ENCODE results near the gene IGSF6. TPM values are rescaled to one million over a fixed set of nuclear protein-coding genes. Genes with fewer than 3 reads are reported as not detected.

Gene IGSF6
- polyA plus RNA-seq, 1 of the 3 experiments (the other 2 are of a cell fraction) = not detected

GRCh38 chr16:21619765-21620425, 32.5 kb downstream of the IGSF6 start:
- H3K4me3 ChIP-seq (ENCODE audit: low read depth in 2 of 2, low read length in 1 of 2) = no peak overlapping the region
- H3K4me2 ChIP-seq = no peak overlapping the region
- H3K79me2 ChIP-seq (ENCODE audit: insufficient read depth) = peaks cover 83% of the 10 kb centered on the region
- peak; percentile 42 for DNase-seq
- H3K9me3 ChIP-seq = no peaks in the 10 kb centered on the region
- peak overlapping the region; percentile 37 to 88; a peak in 3 of 4 replicates for H3K27ac ChIP-seq (ENCODE audit: low read depth in 2 of 2, low read length in 1 of 2)
- peaks cover 5 to 17% of the 10 kb centered on the region in 2 experiments for H3K4me1 ChIP-seq (ENCODE audit: control insufficient read depth in 1 of 2, insufficient read depth in 2 of 2, low read depth in 1 of 2, low read length in 1 of 2)
- H3F3A ChIP-seq (replicated peaks; ENCODE audit: insufficient read depth) = peaks cover 6% of the 10 kb centered on the region
- 87% methylated on average over 4 of the region's 4 CpGs for WGBS (ENCODE audit: low lambda C conversion rate)
- H3K9me2 ChIP-seq = no peaks in the 10 kb centered on the region
- TF ChIP-seq RCOR1 (IDR thresholded peaks at IDR 0.05; ENCODE audit: low read length) (peak; percentile 43; the same call in 1 of the 2 replicates), EP300 (IDR thresholded peaks at IDR 0.05; ENCODE audit: borderline replicate concordance in 1 of 2, low read depth in 1 of 2, low read length in 1 of 2) (peak in 1 of 2 experiments; percentile 70; a peak in 2 of 4 replicates), NFIC (IDR thresholded peaks at IDR 0.05; ENCODE audit: borderline replicate concordance) (no peak), RFX5 (IDR thresholded peaks at IDR 0.05; ENCODE audit: low read length) (no peak), TEAD4 (IDR thresholded peaks at IDR 0.05; ENCODE audit: borderline replicate concordance, insufficient read depth) (no peak), YY1 (IDR thresholded peaks at IDR 0.05; ENCODE audit: low read depth) (no peak), IRF3 (IDR thresholded peaks at IDR 0.05; ENCODE audit: low read depth, low read length) (no peak), RAD21 (IDR thresholded peaks at IDR 0.05; ENCODE audit: low read length) (peak; percentile 23; the same call in 1 of the 2 replicates), GATA2 (CRISPR knock-in tag; IDR thresholded peaks at IDR 0.05) (peak; percentile 78), SIN3A (IDR thresholded peaks at IDR 0.05; ENCODE audit: borderline replicate concordance, low read depth, low read length) (no peak), POLR2AphosphoS5 (IDR thresholded peaks at IDR 0.05; ENCODE audit: low read depth, low read length) (no peak), MXI1 (IDR thresholded peaks at IDR 0.05; ENCODE audit: low read depth, low read length) (peak; percentile 48; the same call in 1 of the 2 replicates)
- H4K20me1 ChIP-seq (ENCODE audit: insufficient read depth) = no peaks in the 10 kb centered on the region
- no peak overlapping the region for H2AFZ ChIP-seq (ENCODE audit: low read depth)
- no peak overlapping the region for H3K9ac ChIP-seq
- CTCF ChIA-PET = interaction anchor here (0.8 to 2.2 kb wide), 5 partner anchors 10 to 21 kb away, joined by 3 to 6 read pairs (median 3); no protein-coding TSS in a partner anchor
- H3K27me3 ChIP-seq (ENCODE audit: insufficient read depth) = no peaks in the 10 kb centered on the region
- POLR2A ChIA-PET = interaction anchor here (1.0 kb wide), 1 partner anchor 35 kb away, joined by 5 read pairs; no protein-coding TSS in a partner anchor
- peaks cover 6 to 27% of the 10 kb centered on the region in 2 experiments for H3K36me3 ChIP-seq (replicated peaks in 1 of 2; ENCODE audit: control insufficient read depth in 1 of 2, insufficient read depth in 2 of 2, low read length in 1 of 2)

DNA sequence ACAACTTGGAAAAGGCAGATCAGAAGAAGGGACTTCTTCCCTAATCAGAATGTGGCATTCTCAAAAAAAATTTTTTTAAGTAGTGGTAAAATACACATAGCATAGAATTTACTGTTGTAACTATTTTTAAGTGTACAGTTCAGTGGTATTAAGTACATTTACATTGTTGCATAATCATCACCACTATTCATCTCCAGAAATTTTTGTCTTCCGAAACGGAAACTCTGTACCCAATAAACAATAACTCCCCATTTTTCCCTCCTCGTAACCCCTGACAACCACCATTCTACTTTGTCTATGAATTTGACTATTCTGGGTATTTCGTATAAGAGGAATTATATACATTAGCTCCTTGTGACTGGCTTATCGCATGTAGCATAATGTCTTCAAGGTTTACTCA, 34.1 kb downstream of the IGSF6 start:
- ChIA-PET CTCF (interaction anchor here (1.0 to 1.9 kb wide), 2 partner anchors 14 to 18 kb away, joined by 3 to 6 read pairs; no protein-coding TSS in a partner anchor), POLR2A (no interaction called here)
- DNase-seq = no peak
- H3K79me2 ChIP-seq (ENCODE audit: insufficient read depth) = peaks cover 84% of the 10 kb centered on the region
- H3K4me3 ChIP-seq (ENCODE audit: low read depth in 2 of 2, low read length in 1 of 2) = no peak overlapping the region
- peaks cover 15% of the 10 kb centered on the region in 2 experiments for H3K4me1 ChIP-seq (ENCODE audit: control insufficient read depth in 1 of 2, insufficient read depth in 2 of 2, low read depth in 1 of 2, low read length in 1 of 2)
- H3K9ac ChIP-seq = no peak overlapping the region
- H4K20me1 ChIP-seq (ENCODE audit: insufficient read depth) = peaks cover 6% of the 10 kb centered on the region
- TF ChIP-seq, protein P1, sequence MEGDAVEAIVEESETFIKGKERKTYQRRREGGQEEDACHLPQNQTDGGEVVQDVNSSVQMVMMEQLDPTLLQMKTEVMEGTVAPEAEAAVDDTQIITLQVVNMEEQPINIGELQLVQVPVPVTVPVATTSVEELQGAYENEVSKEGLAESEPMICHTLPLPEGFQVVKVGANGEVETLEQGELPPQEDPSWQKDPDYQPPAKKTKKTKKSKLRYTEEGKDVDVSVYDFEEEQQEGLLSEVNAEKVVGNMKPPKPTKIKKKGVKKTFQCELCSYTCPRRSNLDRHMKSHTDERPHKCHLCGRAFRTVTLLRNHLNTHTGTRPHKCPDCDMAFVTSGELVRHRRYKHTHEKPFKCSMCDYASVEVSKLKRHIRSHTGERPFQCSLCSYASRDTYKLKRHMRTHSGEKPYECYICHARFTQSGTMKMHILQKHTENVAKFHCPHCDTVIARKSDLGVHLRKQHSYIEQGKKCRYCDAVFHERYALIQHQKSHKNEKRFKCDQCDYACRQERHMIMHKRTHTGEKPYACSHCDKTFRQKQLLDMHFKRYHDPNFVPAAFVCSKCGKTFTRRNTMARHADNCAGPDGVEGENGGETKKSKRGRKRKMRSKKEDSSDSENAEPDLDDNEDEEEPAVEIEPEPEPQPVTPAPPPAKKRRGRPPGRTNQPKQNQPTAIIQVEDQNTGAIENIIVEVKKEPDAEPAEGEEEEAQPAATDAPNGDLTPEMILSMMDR (IDR thresholded peaks at IDR 0.05) = no peak
- no peak for TF ChIP-seq MXI1 (IDR thresholded peaks at IDR 0.05; ENCODE audit: low read depth, low read length)
- no peak for TF ChIP-seq USF2 (IDR thresholded peaks at IDR 0.05; ENCODE audit: borderline replicate concordance, low read depth, low read length)
- no peak for TF ChIP-seq RAD21 (IDR thresholded peaks at IDR 0.05; ENCODE audit: low read length)
- no peak for TF ChIP-seq RXRA (IDR thresholded peaks at IDR 0.05; ENCODE audit: borderline replicate concordance, low read depth)
- TF ChIP-seq, protein P2, sequence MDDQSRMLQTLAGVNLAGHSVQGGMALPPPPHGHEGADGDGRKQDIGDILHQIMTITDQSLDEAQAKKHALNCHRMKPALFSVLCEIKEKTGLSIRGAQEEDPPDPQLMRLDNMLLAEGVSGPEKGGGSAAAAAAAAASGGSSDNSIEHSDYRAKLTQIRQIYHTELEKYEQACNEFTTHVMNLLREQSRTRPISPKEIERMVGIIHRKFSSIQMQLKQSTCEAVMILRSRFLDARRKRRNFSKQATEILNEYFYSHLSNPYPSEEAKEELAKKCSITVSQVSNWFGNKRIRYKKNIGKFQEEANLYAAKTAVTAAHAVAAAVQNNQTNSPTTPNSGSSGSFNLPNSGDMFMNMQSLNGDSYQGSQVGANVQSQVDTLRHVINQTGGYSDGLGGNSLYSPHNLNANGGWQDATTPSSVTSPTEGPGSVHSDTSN (IDR thresholded peaks at IDR 0.05) = no peak
- no peak for TF ChIP-seq FOXJ3 (CRISPR knock-in tag; IDR thresholded peaks at IDR 0.05)
- H3K27me3 ChIP-seq (ENCODE audit: insufficient read depth) = no peaks in the 10 kb centered on the region
- H2AFZ ChIP-seq (ENCODE audit: low read depth) = no peak overlapping the region
- peaks cover 8 to 18% of the 10 kb centered on the region in 2 experiments for H3K36me3 ChIP-seq (replicated peaks in 1 of 2; ENCODE audit: control insufficient read depth in 1 of 2, insufficient read depth in 2 of 2, low read length in 1 of 2)
- no peaks in the 10 kb centered on the region for H3K9me3 ChIP-seq
- no peak overlapping the region for H3K27ac ChIP-seq (ENCODE audit: low read depth in 2 of 2, low read length in 1 of 2)
- no peaks in the 10 kb centered on the region for H3K9me2 ChIP-seq
- WGBS (ENCODE audit: low lambda C conversion rate) = 97% methylated on average over 5 of the region's 5 CpGs
- no peak overlapping the region for H3K4me2 ChIP-seq
- peaks cover 12% of the 10 kb centered on the region for H3F3A ChIP-seq (replicated peaks; ENCODE audit: insufficient read depth)
